Activated CD4-positive, alpha-beta T cell treated with anti-CD3 and anti-CD28 coated beads for 1 hour (primary cell): ENCODE results near the gene DPF1.

Experiments used
- DNase-seq: peaks from one replicate; pipeline ENCODE4 v3.0.0-alpha.2; 2020

Gene DPF1

DNA sequence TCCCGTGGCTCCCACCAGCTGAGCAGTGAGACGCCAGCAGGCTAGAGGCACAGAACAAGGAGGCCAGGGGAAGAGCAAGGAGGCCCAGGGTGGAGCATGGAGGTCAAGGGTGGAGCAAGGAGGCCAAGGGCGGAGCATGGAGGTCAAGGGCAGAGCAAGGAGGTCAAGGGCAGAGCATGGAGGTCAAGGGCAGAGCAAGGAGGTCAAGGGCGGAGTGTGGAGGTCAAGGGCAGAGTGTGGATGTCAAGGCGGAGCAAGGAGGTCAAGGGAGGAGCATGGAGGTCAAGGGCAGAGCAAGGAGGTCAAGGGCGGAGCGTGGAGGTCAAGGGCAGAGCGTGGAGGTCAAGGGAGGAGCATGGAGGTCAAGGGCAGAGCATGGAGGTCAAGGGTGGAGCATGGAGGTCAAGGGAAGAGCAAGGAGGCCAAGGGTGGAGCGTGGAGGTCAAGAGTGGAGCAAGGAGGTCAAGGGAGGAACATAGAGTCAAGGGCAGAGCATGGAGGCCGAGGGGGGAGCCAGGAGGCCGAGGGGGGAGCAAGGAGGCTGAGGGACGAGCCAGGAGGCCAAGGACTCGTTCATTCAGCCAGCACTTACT, 27.7 kb downstream of the DPF1 start:
- no peak for DNase-seq

DNA sequence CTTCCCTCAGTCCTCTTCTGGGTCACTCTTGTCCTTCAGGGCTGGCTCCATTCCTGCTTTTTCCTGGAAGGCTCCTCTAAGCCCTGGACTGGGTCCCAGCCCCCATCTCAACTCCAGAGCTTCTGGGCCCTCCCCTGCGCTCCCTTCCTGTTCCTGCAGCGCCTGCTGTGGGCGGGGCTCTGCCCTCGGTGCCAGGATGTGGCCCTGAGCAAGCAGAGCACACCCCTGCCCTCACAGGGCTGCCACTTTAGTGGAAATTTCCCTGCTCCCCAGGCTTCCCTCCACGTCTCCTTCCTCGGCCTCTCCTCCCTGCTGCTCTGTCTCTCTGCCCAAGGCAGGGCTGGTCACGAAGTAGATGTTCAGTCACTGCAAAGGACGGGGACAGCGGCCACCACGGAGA, 28.8 kb downstream of the DPF1 start:
- DNase-seq: no peak

DNA sequence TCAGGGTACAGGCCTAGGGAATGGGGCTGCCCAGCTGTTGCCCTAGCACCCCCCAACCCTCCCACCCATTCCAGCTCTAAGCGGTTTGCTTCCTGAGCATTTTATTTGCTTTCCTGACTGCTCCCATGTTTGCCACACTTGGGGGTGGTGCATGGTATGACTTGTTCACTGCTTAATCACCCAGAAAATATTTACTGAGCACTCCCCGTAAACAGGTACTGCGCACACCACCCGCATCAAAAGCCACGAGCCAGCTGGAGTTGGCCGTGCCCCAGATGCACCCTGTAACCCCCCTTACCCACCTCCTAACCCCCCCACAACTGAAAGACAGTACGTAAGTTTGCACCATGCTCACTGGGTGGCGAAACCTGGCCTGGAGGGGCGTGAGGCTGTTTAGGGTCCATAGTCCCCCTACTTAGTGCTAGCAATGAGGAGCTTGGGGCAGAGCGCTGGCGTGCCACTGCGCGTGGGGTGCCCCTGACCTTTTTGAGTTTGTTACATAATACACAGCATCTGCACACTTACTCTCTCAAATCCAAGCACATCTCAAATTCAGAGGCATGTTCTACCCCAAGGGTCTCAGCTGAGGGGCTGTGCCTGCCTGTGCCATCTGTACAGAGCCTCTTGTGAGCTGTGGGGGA, 29.8 kb downstream of the DPF1 start:
- DNase-seq: no peak

DNA sequence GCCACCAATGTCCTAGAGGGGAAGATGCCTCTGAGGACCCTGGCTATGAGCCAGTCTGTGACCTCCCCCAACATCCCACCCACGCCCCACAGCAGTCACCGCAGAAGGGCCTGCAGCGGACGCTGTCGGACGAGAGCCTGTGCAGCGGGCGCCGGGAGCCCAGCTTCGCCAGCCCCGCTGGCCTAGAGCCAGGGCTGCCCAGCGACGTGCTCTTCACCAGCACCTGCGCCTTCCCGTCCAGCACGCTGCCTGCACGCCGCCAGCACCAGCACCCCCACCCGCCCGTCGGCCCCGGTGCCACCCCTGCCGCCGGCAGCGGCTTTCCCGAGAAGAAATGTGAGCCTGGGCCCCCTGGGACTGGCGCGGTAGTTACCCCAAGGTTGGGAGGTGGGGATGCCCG, 30.6 kb downstream of the DPF1 start:
- no peak for DNase-seq

DNA sequence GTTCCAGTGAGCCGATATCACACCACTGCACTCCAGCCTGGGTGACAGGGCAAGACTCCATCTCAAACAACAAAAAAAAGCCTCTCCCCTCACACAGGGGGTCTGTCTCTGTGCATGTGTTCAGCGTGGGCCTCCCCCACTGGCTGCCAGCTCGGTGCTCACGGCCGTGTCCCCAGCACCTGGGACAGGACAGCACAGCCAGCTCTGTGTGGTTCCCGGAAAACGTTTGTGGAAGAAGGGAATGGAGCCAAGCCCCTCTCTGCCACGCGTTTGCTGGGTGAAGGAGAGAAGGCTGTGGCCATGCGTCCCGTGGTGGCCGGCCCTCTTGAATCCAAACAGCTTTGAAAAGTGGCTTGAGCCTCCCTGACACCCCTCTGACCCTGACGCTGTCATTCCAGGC, 32.3 kb downstream of the DPF1 start:
- DNase-seq: no peak

DNA sequence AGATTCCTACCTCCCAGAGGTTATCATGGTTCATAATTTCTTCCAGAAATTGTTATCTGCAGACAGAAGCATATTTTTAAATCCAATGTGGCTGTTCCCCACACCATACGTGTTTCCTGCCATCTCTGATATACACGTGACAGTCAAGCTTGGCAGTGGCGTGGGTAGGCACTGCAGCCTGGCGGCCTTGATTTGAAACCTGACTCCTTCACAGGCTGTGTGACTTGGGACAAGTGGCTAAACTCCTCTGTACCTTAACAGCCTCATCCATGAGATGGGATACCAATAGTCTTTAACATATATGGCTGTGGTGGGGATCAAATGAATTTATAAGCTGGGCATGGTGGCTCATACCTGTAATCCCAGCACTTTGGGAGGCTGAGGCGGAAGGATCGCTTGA, 33.2 kb downstream of the DPF1 start:
- DNase-seq: no peak

DNA sequence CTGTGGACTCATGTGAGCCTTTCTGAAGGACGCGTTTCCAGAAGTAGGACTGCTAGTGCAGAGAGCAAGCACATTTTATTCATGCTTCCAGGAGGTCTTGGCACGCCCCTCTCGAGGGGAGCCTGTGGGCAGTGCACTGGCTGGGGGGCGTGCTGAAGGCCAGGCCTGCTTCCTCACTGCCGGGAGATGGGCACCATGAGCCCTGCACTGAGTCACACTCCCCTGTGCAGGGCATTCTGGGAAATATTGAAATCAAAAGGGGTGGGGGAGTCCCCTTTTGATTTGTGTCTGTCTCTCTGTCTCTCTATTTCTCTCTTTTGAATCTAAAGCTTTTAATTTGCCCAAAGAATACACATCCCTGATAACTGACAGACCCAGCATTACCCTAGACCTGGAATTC, 34.0 kb downstream of the DPF1 start:
- no peak for DNase-seq

DNA sequence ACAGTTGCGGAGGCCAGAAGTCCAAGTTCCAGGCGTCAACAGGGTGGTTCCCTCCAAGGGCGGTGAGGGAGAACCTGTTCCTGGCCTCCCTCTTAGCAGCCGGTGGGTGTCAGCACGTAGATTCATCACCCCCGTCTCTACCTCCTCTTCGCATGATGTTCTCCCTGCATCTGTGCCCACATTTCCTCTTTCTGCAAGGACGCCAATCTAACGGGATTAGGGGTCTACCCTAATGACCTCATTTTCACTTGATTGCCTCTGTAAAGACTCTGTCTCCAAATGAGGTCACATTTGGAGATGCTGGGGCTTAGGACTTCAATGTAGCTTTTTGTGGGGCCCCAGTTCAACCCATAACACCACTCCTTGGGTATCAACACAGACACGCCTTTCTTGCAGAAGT, 38.5 kb downstream of the DPF1 start:
- no peak for DNase-seq

DNA sequence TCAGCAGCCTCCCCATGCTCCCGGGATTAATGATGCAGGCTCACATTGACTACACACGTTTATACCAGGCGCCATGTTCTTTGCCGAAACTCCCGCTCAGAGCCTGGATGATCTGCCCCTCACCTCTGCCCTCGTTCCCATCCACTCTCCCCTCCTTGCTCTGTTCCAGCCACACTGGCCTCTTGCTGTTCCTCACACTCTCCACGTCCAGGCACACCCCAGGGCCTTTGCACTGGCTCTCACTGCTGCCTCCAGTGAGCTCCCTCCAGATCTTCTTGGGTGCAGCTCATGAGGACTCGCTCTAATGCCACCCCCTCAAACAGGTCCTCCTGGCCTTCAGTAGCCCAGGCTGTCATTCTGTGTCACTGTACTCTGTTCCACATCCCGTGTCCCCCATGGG, 39.2 kb downstream of the DPF1 start:
- no peak for DNase-seq

DNA sequence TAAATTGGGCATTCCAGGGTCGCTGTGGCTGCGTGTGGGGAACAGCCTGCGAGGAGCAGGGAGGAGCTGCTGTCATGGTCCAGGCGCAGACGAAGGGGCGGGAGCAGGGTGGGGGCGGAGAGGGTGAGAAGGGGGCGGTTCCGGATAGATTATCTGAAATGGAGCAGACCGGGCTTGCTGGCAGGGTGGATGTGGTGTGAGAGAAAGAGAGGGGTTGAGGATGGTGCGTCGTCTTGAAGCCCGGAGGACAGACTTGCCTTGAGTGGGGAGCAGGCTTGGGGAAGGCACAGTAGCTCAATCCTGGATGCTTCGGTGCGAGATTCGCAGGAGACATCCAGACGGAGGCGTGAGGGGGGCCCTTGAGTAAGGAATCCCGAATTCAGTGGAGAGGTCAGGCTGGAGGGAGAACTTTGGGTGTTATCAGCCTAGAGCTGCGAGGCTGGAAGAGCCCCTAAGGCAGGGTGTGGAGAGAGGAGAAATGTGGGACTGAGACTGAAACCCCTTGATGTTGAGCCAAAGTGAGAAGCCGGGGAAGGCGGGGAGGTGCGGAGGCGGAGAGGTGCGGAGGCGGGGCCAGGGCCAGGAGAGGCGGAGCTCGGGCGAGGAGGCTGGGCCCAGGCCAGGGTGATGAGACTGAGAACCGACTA, 40.6 kb downstream of the DPF1 start:
- DNase-seq: no peak

DNA sequence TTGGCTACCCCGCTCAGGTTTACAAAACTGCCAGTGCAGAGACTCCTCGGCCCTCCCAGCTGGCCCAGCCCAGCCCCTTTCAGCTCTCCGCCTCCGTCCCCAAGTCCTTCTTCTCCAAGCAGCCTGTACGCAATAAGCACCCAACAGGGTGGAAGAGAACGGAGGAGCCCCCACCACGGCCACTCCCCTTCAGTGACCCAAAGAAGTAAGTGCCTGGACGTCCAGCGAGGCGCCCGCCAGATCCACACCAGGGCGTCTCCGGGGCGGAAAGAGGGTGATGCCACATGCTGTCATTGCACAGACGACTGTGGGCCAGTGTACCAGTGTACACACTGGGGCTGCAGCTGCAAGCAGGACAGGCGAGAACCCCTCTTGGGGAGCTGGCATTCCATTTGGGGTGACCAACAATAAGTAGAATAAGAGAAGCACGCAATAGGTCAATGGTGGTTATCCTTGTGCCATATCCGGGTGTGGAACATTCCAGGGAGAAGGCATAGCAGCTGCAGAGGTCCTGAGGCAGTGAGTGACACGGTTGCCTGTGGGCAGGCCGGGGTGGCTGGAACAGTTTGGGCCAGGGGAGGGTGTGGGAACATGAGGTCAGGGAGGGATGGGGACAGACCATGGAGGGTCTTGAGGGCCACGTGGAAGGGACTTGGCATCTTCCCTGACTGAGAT, 41.3 kb downstream of the DPF1 start:
- DNase-seq: no peak

DNA sequence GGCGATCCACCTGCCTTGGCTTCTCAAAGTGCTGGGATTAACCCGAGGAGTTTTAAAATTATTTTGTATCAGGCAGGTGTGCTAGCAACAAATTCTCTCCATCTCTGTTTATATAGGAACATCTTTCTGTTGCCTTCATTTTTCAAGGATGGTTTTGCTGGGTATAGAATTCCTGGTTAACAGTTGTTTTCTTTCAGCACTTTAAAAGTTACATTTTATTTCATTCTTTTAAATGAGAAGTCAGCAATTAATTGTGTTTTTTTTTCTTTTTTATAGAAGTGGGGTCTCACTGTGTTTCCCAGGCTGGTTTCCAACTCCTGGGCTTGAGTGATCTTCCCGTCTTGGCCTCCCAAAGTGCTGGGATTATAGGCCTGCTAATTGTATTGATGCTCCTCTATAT, 44.0 kb downstream of the DPF1 start:
- DNase-seq: no peak

DNA sequence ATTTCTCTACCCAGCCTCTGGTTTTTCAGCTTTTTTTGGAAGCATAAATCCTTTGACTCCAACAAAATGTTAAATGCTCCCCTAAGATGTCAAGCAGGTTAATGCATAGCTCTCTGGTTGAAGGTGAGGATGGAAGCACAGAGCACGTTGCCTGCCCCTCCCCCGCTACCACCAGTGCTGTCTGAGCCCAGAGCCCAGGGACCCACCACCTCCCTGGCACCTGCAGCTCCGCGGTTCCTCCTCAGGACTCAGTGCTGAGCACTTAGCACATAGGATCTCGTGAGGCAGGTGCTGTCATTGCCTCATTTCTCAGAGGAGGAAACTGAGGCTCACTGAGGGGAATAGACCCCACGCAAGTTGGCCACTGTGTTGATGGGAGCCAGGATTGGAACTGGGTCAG, 48.6 kb downstream of the DPF1 start:
- no peak for DNase-seq

DNA sequence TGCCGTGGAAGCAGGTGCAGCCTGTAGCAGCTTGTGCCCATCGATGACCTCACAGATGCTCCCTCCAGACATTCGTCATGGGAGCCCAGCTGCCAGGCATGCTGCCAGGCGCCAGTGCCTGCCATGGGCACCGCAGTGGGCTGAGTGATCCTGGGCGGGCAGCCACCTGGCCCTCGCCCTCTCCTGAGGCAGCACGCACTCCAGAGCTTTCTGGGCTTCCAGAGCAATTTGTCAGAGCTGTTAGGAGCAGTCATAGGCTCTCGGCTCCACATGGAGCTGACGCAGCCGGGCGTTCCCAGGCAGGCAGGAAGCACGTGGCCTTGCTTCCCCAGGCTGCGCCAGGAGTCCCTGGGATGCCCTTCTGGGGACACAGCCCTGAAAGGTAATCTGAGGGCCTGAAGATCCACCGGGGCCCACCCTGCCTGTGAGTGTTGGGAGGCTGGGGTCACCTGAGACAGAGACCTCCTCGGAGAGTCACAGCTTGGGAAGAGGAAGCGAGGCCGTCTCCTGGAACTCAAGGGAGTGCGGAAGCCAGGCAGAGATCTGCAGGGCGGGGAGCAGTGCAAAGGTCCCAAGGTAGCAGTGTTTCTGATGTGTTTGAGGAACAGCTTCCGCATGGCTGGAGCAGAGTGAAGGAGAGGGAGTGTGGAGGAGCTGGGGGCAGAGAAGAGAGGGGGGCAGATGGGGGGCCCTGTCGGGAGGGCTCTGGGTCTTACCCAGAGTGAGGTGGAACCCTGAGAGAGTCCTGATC, 50.6 kb downstream of the DPF1 start:
- no peak for DNase-seq

DNA sequence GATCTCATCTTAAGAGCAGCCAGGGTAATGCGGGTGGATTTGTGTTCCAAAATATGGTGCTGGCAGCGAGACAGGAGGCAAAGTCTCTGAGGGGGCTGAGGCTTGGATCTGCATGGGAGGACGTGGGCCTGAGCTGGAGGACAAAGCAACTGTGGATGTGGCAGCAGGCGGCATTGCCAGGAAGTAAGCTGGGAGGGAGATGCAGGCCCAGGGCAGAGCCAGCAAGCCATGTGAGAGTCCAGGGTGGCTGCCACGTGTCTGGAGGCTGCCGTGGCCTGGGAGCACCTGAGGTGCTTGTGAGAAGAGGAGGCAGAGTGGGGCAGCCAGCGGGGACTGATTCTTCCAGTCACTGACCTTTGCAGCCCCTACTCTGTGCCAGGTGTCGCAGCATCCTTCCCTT, 52.0 kb downstream of the DPF1 start:
- DNase-seq: no peak

DNA sequence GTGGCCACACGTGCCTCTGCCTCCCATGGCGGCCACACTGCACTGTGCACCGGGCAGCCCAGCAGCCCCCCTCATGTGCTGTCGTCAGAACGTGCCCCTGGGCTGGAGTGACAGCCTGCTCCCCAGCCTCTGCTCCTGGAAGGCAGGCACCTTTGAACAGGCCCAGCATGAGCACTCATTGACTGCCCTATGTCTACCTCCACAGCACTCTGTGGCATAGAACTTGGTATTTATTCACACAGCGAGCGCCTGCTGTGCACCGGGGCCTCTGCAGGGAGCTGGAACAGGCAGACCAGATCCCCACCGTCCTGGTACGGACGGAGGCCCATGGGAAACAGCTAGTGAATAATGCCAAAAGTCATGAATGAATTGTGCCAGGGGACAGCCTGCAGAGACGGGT, 53.7 kb downstream of the DPF1 start:
- DNase-seq: no peak

DNA sequence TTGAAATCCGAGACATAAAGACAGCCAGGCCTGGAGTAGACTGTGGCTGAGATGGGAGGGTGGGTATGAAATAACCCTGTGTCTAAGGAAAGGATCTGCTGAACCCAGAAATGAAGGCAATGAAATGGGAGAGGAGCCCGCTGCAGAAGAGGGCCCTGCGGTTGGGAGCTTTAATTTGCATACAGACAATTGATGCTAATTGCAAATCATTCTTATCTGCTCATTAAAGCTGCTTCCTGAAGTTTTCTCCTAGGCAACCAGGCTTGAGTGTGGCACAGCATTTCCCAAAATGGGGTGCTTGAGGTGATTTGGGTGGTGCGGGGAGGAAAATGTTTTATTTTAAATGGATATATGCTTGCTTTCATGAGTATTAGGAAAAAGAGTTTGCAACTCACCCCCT, 55.4 kb downstream of the DPF1 start:
- no peak for DNase-seq

DNA sequence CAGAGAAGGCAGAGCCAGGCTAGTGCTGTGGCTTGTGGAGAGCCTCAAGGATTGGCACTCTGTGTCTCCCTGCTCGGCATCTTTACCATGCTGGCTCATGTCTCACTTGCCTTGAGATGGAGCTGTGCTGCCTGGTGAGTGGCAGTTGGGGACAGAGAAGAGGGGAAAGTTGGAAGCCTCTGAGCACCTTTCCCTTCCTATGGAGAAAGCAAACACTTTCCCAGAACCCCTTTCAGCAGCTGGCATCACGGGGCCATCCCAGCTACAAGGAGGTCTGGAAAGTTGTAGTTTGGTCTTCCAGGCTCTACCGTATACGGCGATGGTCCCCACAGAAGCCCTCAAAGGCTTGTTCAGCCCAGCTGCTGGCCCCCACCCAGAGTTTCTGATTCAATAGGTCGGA, 58.7 kb downstream of the DPF1 start:
- DNase-seq: no peak

DNA sequence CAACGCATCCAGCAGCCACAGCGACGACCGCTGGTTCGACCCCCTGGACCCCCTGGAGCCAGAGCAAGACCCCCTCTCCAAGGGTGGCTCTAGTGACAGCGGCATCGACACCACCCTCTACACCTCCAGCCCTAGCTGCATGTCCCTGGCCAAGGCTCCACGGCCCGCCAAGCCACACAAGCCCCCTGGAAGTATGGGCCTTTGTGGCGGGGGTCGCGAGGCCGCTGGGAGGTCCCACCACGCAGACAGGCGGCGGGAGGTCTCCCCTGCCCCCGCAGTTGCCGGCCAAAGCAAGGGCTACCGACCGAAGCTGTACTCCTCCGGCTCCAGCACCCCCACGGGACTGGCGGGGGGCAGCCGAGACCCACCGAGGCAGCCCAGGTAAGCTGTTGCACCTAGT, 59.5 kb downstream of the DPF1 start:
- DNase-seq: no peak

DNA sequence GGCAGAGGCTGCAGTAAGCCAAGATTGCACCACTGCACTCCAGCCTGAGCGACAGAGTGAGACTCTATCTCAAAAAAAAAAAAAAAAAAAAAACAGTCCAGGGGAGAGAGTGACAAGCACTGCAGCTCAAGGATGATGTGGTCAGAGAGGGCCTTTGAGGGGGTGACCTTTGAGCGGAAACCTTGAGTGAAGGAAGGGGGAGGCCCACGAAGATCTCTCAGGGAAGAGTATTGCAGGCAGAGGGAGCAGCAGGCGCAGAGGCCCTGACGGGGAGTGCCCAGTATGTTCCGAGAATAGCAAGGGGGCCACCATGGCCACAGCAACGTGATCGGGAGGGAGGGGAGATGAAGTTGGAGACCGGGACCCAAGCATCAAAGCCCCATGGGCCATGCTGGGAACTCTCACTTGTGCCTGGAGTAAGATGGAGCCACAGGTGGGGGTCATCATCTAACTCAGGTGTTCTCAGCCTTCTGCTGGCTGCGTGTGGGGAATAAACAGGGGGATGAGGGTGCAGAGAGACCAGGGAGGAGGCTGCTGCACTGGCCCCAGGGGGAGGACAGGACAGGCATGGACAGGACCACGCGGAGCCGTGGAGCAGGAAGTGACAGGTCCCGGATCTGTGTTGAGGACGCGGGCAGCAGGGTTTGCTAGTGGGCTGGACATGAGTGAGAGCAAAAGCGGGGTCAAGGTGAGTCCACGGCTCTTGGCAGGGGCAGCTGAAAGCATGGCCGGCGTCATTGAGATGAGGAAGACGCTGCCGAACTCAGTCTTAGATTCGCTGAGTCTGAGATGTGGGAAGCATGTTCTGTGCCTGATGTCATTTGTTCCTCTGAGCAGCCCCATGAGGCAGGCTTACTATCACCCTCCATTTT, 60.4 kb downstream of the DPF1 start:
- DNase-seq: no peak

DNA sequence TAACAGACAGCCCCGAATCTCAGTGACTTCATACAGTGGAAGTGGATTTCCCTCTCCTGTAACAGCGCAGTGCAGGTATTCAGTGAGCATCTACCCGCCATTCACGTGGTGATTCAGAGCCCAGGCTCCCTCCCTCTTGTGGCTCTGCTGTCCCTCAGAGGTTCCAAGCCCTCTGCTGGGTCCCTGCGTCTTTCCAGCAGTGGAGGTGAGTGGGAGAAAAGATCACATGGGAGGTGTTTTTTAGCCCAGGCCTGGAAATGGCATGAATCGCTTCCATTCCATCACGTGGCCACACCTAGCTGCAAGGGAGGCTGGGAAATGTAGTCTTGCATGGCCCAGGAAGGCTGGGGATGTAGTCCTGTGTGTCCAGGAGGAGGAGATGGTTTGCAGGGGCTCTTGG, 61.4 kb downstream of the DPF1 start:
- no peak for DNase-seq

DNA sequence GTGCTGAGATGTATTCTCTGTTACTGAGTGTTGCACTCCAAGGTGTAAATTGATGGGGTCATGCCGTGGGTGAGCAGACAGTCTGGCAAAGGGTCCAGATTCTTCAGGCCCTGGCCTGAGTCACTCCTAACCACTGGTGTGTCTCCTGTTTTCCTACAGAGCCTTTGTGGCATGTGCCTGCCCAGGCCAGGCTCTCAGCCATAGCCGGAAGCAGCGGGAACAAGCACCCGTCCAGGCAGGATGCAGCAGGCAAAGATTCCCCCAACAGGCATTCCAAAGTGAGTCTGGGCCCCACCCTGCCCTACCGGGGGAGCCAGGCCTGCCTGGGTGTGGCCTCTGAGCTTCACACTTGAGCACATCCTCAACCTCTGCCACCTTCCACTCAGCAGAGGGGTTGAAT, 61.9 kb downstream of the DPF1 start:
- no peak for DNase-seq
